Stimulated activated CD4-positive, alpha-beta T cell treated with anti-CD3 and anti-CD28 coated beads, TNF-alpha, amount 100 ng/mL, for 24 hours (primary cell): Measurements from ENCODE around the gene FITM1.

Source experiments
- DNase-seq, 3 experiments: peaks; one replicate each; pipeline ENCODE4 v3.0.0-alpha.2; 2020; ENCODE audit warnings: low read depth in 3 of 3

Gene FITM1

GRCh38 chr14:24119691-24120090 lies 10.8 kb upstream of the FITM1 start:
- no peak for DNase-seq

DNA sequence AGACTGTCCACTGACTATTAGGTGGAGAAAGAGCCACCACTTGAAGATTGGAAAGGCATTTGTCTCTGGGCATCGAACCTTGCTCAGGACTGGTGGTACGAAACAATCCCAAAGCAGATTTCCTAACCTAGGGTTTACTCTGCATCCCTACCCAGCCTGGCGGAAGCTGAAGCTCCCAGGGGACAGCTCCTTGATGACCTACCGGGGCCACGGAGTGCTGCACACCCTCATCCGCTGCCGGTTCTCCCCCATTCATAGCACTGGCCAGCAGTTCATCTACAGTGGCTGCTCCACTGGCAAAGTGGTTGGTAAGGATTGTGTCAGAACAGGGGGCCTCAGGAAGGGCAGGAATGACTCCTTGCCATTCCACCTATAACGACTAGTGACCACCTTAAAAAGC lies 9.2 kb upstream of the FITM1 start:
- no peak for DNase-seq

- no peak for DNase-seq
These were observed 8.0 kb upstream of the FITM1 start for GRCh38 chr14:24122416-24122815.

DNA sequence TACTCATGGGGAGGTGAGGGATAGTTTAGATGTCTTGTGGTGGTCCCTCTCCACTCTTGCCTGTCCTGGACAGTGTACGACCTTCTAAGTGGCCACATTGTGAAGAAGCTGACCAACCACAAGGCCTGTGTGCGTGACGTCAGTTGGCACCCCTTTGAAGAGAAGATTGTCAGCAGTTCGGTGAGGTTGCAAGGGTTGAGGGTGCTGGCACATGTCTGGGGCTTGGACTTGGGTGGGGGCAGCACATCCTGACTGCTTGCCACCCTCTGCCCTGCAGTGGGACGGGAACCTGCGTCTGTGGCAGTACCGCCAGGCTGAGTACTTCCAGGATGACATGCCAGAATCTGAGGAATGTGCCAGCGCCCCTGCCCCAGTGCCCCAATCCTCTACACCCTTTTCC lies 7.6 kb upstream of the FITM1 start:
- DNase-seq: no peak

DNA sequence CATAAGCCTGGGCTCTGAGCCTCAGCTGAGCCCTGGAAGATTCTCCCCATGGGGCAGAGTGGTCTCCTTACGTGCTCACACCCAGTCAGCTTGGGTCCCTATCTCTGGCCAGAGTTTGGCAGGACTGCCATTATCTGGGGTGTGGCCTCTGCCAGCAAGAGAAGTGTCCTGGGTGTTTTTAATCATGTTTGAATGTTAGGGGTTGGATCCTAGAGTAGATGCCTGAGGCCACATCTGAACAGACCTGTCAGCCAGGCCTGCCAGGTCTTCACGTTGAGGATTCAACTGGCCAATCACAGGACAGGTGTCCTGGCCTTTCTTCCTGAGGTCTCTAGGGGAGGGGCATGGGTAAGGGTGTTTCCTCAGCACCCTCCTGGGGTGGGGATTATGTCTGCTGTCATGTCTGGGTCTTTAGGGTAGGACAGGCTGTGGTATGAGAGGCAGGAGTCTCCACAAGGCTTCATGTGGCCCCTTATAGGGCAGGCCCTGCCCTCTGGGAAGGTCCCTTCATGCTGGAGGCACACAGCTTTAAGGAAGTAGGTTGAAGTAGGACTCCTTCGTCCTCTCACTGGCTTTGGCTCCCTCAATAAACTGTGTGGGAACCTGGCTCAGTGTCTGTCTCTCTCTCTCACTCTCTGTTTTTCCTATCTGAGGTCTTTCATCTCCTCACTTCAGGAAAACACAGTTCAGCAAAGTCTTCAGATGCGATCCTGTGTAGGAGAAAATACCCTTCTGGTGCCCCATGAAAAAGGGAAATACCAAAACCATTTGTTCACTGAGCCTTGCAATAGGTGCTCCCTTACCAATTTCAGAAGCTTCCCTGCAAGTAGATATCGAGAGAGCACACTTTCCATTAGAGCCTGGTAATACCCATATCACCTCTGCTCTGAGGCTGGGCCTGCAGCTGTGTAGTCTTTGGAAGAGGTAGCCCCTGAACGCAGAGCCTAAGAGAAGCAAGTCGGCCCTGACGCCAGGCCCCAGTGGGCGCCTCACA lies 6.7 kb upstream of the FITM1 start:
- DNase-seq: no peak

DNA sequence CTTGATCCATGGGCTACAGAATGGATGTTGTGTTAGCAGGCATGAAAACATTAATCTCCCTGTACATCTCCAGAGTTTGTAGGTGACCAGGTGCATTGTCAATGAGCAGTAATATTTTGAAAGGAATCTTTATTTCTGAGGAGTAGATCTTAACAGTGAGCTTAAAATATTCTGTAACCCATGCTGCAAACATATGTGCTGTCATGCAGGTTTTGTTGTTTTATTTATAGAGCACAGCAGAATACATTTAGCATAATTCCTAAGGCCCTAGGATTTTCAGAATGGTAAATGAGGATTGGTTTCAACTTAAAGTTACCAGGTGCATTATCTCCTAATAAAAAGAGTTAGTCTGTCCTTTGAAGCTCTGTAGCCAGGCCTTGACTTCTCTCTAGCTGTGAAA lies 3.5 kb upstream of the FITM1 start:
- DNase-seq: no peak

DNA sequence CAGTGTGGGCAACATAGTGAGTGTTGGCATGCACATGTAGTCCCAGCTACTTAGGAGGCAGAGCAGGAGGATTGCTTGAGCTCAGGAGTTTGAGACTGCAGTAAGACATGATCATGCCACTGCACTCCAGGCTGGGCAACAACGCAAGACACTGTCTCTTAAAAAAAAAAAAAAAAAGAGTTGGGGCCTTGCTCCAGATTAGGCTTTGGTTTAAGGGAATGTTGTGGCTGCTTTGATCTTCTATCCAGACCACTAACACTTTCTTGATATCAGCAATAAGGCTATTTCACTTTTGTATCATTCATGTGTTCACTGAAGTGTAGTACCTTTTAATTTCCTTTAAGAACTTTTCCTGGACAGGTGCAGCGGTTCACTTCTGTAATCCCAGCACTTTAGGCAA lies 2.8 kb upstream of the FITM1 start:
- no peak for DNase-seq

- DNase-seq: no peak
These were observed 955 bp upstream of the FITM1 start for GRCh38 chr14:24129410-24129998.

DNA sequence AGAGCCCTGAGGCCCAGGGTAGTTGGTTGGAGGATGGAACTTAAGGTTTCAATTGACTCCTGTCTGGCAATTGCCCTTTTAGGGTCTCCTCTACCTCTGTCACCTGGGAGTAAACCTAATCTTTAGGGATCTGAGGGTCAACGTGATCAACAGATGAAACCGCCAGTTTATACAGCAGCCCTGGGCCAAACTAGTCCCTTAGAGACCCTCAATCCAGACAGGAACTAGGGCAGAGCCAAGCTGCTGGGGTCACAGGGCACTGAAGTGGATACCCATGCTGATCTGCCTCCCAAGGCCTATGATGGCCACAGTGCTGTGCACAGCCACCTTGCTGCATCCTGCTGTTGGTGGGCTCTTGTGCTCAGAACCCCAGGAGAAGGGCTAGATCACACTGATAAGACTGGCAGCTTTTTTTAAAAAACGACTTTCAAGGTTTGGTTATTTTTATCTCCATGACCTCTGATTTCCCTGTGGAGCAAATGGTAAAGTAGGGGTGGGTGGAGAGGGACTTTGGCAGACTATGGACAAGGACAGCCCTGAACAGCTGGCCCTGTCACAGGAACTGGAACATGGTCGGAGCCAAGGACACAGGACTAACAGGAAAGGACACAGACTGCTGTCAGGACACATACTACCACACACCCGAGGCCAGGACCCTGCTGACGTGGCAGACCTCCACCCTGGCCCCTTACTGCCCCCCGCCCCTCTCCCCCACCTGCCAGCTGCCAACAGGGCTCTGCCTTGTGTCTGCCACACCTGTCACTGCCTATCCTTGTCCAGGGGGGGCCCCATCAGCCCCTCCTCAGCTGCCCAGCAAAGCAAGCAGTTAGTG lies 474 bp downstream of the FITM1 start:
- no peak for DNase-seq

GRCh38 chr14:24131549-24131966 lies 1.1 kb downstream of the FITM1 start:
- DNase-seq: no peak

DNA sequence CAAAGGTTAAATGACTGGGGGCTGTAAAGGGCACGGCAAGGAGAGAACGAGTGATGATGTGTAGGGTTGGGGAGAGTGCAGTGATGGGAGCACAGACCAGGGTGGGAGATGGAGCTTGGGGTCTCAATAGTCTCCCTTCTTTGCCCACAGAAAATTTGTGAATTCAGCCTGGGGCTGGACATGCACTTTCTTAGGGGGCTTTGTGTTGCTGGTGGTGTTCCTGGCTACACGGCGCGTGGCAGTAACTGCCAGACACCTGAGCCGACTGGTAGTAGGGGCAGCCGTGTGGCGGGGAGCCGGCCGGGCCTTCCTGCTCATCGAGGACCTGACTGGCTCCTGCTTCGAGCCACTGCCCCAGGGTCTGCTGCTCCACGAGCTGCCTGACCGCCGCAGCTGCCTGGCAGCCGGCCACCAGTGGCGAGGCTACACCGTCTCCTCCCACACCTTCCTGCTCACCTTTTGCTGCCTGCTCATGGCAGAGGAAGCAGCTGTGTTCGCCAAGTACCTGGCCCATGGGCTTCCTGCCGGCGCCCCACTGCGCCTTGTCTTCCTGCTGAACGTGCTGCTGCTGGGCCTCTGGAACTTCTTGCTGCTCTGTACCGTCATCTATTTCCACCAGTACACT lies 1.7 kb downstream of the FITM1 start:
- DNase-seq: no peak

DNA sequence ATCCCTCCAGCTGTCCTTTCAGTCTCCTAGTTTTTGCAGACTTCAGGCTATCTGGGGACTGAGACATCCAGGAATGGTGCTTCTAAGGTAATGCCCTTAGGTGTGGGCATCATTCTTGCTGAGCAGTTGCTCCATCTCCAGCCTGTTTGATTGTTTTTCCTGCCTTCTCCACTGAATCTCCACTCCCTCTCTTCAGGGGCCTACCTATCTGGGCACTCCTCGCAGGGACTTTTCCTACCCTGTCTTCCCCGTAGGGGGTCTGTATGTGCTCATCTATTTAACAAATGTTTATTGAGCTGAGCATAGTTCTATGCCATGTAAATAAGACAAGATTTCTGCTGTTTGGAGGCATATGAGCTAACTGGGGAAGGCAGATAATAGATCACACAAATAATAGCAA lies 2.5 kb downstream of the FITM1 start:
- DNase-seq: no peak

- no peak for DNase-seq
These were observed 3.3 kb downstream of the FITM1 start for GRCh38 chr14:24133735-24134134.

GRCh38 chr14:24135584-24135833 lies 5.0 kb downstream of the FITM1 start:
- DNase-seq: no peak

DNA sequence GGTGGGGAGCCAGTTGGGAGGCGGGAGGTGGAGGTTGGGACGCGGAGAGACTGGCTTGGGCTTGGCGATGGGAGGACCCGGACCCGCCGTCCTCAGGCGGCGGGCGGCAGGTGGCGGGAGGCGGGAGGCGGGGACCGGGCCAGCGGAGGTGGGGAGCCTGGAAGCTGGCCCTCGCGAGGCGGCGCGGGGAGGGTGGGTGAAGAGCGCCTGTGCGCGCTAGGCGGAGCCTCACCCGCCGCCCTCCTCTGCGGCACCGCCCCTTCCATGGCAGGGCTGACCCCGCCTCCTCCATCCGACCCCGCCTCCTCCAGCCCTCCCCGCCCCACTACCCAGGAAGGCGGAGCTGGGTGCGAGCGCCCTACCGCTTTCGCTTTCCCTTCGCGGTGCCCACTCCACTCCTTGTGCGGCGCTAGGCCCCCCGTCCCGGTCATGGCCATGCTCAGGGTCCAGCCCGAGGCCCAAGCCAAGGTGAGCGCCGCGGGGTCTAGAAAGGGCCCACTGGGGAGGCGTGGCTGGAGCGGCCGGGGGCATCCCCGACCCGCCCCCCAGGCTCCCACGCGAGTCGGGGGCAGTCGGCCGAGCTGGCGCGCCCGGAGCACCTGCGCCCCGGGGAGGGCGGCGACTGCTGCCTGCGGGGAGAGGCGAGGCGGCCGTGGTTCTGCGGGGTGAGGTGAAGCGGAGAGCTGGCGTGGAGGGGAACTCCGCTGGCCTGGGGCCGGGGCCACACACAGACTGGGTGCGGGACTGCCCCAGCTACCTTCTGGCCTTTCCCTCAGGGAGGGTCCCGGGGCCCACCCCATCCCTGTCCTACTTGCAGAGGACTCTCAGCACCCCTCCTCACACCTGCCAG lies 5.6 kb downstream of the FITM1 start, which contains the start of gene PSME1:
TSS of gene PSME1 (plus strand) at position 361 of the 850 bp plus-strand sequence. CDS start at position 430, 69 bp downstream.
- peak; percentile 88 to 94 (median 91) for DNase-seq

- DNase-seq: no peak
These were observed 6.4 kb downstream of the FITM1 start for GRCh38 chr14:24136684-24137528.

- DNase-seq: no peak
These were observed 7.3 kb downstream of the FITM1 start for GRCh38 chr14:24137529-24138395.

GRCh38 chr14:24138396-24139271 lies 8.2 kb downstream of the FITM1 start:
- no peak for DNase-seq
